GM21360 (cell line): ENCODE results near the gene RNF223.
"Not testable (repeated sequence)": the region's sequence is repeated elsewhere in the genome, so short reads cannot be mapped to it uniquely, and the experiment has no call there.

Experiments used
- ATAC-seq: cut with Tn5 transposase; IDR thresholded peaks from one replicate; pipeline ENCODE4 v1.9.1; 2021; ENCODE audit warnings: mild to moderate bottlenecking, moderate library complexity; ENCODE audit not compliant: unreplicated experiment

Gene RNF223

DNA sequence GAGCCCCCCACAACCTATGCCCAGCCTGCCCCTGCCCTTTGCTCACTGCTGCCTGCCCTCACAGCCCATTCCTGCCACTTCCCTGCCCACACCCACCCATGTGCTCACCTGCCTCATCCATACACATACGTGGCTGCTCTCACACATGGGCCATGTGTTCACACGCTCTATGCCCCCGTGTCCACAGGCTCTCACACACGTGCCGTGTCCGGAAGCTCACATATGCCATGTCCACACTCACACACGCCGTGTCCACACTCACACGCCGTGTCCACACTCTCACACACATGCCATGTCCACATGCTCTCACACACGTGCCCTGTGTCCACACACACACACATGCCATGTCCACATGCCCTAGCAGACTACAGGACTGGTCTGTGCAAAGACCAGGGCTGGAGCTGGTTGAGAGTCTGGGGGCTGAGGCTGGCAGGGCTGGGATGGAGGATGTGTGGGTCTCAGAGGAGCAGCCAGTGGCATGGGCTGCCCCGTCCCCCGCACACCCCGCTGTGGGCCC is 583 bp upstream of the RNF223 start:
- ATAC-seq: no peak

DNA sequence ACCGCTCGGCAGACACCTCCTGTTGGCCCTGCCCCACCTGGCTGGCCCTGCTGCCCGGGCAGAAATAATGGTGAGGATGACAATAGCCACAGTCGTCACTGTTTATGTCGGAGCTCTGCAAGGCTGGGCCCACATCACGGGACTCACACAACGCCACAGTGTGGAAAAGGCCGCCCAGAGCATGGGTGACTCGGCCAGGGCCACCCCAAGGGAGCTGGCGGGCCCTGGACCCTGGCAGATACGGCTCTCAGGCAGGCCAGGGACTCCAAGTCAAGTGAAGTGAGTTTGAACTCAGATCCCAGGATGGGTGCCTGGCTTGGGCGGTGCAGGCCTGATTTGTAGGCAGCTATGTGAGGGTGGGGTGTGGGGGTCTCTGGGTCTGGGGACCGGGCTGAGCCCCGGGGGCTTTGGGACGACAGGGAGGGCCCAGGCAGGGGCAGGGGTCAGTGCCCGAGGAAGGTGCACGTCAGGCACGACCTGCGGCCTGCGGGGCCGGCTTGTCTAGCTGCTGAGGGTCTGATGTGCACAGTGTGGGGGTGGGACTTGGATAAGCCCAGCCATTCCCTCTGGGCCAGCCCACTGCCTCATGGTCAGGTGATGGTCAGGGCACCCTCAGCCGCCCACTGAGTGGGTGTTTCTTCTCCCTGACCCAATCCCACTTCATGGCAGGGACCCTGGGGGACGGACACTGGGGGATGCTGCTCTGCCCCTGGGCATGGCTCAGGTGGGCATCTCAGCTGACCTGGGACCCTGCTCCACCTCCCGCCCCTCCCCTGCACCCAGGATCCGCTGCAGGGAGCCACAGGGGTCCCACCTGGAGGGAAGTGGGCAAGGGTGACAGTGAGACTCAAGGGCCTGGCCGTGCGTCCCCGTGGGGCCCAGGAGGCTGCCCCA is 1.0 kb downstream of the RNF223 start:
- ATAC-seq: no peak

DNA sequence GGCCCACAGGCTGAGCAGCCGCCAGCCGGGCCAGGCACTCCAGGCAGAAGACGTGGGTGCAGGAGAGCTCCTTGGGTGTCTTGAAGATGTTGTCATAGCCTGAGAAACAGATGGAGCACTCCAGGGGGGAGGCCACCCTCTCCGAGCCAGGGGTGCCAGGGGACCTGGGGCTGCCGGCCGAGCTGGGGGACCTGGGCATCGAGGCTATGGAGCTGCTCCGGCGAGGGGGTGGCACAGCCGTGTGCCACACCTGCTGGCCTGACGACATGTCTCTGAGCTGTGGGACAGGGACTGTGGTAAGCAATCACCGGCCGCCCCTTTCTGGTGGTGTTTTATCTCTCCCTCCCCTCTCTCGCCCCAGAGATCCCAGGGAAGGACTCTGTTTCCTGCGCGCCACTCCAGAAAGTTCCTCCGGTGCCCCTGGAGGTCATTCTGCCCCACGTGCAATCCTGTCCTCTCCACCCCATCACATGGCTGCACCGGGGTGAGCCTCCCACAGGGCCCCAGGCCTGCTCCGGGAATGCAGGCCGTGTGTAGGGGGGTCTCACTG is 1.7 kb downstream of the RNF223 start:
- ATAC-seq: no peak

DNA sequence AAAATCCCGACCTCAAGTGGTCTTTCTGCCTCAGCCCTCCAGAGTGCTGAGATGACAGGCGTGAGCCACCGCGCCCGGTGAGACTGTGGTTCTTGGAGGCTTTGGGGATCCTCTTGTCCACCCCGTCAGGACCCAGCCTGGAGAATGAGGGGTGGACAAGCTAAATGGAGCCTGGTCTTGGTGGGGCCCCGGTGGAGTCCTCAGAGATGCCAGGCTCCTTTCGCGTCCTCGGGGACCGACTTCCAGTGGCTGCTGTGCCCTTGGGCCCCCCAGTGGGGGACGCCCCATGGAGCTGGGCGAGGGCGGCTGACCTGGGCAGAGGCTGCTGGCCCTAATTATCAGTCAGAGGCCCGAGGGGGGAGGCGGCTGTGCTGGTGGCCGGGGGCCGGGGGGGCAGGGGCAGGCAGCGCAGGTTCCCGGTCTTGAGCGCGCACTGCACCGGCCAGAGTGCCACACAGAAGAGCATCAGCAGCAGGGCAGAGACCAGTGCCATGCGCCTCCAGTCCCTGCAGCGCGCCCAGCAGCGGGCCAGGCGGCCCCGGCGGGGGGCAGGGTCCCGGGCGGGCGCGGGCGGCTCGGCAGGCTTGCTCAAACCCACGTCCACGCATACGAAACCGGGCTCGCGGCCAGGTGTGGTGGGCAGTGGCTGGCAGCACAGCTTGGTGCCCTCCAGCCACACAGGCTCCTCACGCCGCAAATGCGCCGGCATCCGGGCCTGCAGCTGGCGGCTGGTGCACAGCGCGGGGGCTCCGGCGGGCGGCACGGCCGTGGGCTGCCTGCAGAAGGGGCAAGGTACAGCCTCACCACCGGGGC is 2.4 kb downstream of the RNF223 start:
- no peak for ATAC-seq

- ATAC-seq: peak; percentile 7
These were observed 4.1 kb downstream of the RNF223 start for GRCh38 chr1:1069711-1070676.

- peak; percentile 52 for ATAC-seq
These were observed 4.9 kb downstream of the RNF223 start for GRCh38 chr1:1069056-1069710.

GRCh38 chr1:1068517-1069055 is 5.5 kb downstream of the RNF223 start:
- no peak for ATAC-seq

- ATAC-seq: no peak
These were observed 6.1 kb downstream of the RNF223 start for GRCh38 chr1:1067860-1068516.

- no peak for ATAC-seq
These were observed 6.7 kb downstream of the RNF223 start for GRCh38 chr1:1067284-1067859.

GRCh38 chr1:1066403-1067283 is 7.5 kb downstream of the RNF223 start:
- no peak for ATAC-seq

DNA sequence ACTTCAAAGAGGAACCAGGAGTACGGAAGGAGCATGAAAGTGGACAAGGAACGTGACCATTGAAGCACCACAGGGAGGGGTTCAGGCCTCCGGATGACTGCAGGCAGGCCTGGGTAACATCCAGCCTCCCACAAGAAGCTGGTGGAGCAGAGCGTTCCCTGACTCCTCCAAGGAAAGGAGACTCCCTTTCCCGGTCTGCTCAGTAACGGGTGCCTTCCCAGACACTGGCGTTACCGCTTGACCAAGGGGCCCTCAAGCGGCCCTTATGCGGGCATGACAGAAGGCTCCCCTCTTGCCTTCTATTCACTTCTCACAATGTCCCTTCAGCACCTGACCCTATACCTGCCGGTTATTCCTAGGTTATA is 8.2 kb downstream of the RNF223 start:
- not testable (repeated sequence) for ATAC-seq

GRCh38 chr1:1065265-1065939 is 8.7 kb downstream of the RNF223 start:
- ATAC-seq: no peak

- peak; percentile 52 for ATAC-seq
These were observed 9.9 kb downstream of the RNF223 start for GRCh38 chr1:1063945-1064831.

DNA sequence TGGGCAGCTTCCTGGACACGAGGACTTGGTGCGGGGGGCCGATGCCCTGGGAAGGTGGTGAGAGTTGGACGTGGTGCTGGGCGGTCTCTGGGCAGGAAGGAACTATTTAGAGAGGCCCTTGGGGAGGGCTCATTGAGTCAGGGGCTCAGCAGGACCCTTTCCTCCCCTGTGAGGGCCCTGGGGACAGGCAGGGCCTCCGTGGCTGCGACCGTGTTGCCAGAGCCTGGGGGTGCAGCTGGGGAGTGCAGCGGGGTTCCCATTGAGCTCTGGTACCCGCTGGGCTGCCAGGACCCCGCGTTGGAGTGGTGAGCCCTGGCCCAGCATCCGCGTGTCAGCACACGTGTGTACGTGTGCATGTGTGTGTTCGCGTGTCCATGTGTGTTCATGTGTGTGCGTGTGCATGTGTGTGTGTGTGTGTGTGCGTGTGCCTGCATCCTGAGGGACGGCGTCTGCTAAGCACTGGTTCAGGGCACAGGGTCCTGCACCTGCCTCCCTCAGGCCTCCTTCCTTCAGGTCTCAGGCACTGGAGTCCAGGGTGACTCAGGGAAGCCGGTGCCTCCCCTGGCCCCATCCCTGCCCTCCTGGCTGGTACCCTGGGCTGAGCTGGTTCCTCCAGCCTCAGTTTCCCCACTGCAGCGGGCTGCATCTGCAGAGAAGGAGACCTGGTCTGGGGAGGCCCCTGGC is 10.7 kb downstream of the RNF223 start:
- ATAC-seq: no peak

DNA sequence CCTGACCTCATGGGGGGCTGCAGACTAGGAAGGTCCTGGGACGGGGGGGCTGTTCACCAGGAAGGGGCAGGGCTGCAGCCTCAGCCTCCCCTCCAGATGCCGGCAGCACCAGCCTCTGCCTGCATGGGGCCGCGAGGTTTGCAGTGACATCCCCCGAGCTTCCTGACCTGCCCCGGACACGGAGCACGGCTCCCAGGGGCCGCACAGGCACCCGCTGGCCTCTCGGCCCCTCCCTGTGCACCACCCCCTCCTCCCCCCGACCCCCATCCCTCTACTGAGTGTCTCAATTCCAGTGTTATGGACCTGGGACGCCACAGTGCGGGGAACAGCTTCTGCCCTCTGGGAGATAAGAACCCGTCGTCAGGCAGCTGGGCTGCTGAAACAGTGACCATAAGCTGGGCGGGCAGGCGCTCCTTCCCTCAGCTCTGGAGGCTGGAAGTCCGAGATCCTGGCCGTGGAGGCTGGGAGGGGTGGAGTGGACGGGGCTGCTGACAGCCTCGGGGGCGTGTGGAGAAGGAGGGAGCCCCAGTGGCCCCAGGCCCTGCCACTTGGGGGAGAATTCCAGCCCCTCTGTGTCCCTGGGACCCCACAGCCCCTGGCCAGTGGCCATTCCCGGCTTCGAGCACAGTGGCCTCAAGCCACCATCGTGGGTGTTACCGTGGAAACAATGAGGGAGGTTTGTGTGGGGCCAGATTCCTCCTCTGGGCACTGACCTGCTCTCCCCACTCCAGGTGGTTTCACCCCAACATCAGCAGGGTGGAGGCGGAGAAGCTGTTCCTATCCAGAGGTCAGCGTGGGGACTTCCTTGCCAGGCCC is 11.6 kb downstream of the RNF223 start:
- no peak for ATAC-seq
